GM04503 (cell line): ENCODE data around the gene ARMS2.

Source experiments
- DNase-seq: peaks from one replicate; pipeline ENCODE4 v3.0.0-alpha.2; 2012; ENCODE audit warnings: low read depth

The ARMS2 gene

GRCh38 chr10:122494833-122495232 lies 40.4 kb downstream of the ARMS2 start:
- DNase-seq: peak; percentile 71

DNA sequence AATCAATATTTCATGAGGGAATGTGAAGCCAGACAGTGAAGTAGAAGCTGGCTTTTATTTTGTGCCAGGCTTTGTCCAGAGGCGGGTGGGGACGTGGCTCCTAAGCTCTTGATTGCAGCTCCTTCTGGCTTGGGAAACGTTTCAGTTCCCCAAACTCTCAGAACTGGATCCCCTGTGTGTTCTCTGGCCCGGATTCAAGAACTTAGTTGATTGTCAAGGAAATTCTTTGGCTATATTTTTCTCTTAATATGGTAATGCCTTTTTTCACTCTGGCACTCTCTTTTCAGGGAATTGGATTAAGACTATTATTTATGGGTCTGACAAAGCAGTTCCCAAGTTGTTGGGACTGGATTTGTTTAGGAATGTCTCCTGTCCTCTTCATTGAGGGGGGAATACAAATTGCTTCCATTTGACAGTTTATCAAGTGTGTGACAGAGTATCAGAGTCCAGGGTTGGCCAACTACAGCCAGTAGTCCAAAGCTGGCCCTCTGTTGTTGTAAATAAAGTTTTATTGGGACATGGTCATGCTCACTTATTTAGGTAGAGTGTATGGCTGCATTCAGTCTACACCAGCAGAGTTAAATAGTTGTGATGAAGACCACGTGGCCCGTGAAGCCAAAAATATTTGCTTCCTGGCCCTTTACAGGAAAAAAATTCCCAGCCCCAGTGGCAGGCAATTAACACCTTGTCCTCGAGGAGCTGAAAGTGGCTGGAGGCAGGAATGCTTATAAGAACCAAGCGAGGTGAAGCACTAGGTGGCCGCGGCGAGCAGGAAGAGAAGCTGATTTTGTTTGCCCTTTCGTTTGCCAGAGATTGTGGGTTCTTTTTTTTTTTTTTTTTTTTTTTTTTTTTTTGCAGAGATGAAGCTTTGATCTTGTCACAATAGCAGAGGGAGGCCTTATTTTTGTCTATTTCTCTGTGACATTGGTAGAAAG lies 41.2 kb downstream of the ARMS2 start:
- peak; percentile 65 for DNase-seq

GRCh38 chr10:122497241-122497640 lies 42.8 kb downstream of the ARMS2 start:
- no peak for DNase-seq

GRCh38 chr10:122498521-122498920 lies 44.1 kb downstream of the ARMS2 start:
- DNase-seq: no peak

DNA sequence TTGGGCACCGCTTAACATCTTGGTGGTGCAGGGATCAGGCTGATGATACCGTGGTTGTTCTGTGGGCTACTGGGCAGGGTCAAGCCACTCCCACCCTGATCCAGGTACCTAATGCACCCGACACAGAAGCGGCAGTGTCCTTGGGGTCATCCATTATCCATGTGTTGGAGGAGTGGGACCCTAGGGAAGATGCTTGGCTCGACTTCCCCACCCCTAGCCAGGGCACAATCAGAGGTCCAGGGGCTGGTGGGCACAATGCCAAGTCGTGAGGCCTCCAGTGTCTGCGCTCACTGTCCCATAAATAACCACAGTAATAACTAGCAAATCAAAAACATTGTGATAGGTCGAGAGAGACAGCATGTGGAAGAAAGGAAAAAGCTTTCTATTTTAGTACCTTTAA lies 44.6 kb downstream of the ARMS2 start:
- no peak for DNase-seq

GRCh38 chr10:122499491-122499941 lies 45.1 kb downstream of the ARMS2 start:
- peak; percentile 40 for DNase-seq

GRCh38 chr10:122500194-122500593 lies 45.7 kb downstream of the ARMS2 start:
- DNase-seq: no peak

DNA sequence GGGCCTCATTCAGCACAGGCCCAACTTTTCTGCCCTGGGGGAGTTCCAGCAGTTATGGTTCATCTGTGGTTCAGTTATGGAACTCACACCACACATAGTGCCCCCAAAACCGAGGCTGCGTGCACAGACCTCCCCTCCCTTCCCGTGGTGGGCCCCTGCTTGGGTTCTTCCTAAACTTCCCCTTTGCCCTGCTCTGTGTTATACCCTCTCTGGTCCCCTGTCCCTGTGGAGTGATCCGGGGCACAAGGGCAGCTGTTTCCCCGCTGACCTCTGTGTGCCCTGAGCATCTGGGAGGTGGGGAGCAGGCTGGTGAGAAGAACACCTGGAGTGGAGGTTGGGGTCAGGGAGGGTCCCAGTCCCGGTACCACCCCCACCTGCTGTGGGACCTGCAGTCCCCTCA lies 46.3 kb downstream of the ARMS2 start:
- no peak for DNase-seq

- DNase-seq: no peak
Observed at GRCh38 chr10:122503012-122503411, 48.6 kb downstream of the ARMS2 start.

GRCh38 chr10:122503886-122504609 lies 49.6 kb downstream of the ARMS2 start:
- DNase-seq: no peak

GRCh38 chr10:122504610-122504950 lies 50.1 kb downstream of the ARMS2 start:
- peak; percentile 77 for DNase-seq

- no peak for DNase-seq
Observed at GRCh38 chr10:122505011-122505410, 50.6 kb downstream of the ARMS2 start.

DNA sequence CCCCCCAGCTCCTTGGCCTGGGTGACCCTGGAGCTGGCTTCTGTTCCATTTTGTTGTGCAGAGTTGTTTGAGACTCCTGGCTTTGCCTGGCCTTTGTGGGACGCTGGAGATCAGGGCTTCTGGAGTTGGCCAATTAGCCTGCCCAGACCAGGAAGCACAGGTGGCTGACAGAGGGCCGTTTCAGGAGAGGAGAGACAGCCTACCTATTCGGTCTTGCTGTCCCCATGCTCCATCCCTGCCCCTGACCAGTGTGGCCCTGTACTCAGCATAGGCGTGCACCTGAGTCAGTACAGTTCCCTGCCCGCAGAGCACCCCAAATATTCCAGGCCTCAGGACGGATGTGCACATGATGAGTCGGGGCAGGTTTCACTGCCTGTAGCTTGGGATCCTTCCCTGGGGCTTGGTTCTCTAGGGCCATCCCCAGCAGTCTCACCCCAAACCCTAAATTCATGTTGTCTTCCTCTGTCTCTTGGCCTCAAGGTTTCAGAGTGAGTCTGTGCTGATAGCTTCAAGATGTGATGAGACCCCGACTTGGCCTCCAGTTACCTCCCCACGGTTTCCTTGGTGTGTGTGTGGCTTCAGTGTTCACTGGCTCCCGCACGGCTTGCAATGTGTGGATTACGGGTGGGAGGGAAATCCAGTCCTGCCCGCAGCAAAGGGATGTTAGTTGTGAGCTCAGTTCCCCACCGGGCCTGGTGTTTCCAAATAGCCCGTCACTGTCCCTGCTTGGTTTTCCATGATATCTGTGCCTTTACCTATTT lies 51.6 kb downstream of the ARMS2 start:
- DNase-seq: no peak
